ENCODE data around the gene RAPGEF6. TPM values are rescaled to one million over a fixed set of nuclear protein-coding genes. Genes with fewer than 3 reads are reported as not detected.

RAPGEF6 gene
- total RNA-seq, 4 donors from 2014 or later = 16.7 to 104 (median 22.6) TPM

- TF ChIP-seq POLR2A (IDR thresholded peaks at IDR 0.05) (no peak), CTCF (IDR thresholded peaks at IDR 0.05) (no peak)
- DNase-seq = no peak
- H3K27ac ChIP-seq = no peak overlapping the region
- no peak overlapping the region for H3K4me3 ChIP-seq
- H3K4me1 ChIP-seq = no peaks in the 10 kb centered on the region
- no peaks in the 10 kb centered on the region for H3K27me3 ChIP-seq
- peaks cover 0 to 9% (median 0%) of the 10 kb centered on the region in 4 donors for H3K9me3 ChIP-seq
- no peaks in the 10 kb centered on the region for H3K36me3 ChIP-seq
These were observed 63.3 kb downstream of the RAPGEF6 start for GRCh38 chr5:131571669-131572168.

DNA sequence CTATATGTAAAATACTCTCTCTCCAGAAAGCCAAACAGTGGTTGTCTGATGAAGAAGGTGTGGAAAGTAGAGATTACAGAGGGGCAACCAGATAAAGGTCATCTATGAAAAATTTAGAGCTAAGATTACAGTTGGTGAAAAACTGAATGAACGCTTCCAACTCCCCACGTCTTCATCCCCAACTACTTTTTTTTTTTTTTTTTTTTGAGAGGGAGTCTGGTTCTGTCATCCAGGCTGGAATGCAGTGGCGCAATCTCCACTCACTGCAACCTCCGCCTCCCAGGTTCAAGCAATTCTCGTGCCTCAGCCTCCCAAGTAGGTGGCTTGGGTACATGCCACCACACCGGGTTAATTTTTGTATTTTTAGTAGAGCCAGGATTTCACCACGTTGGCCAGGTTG is 64.3 kb downstream of the RAPGEF6 start:
- no peaks in the 10 kb centered on the region for H3K4me1 ChIP-seq
- no peak overlapping the region for H3K4me3 ChIP-seq
- no peak for DNase-seq
- no peaks in the 10 kb centered on the region for H3K36me3 ChIP-seq
- H3K27me3 ChIP-seq = no peaks in the 10 kb centered on the region
- no peak overlapping the region for H3K27ac ChIP-seq
- TF ChIP-seq CTCF (IDR thresholded peaks at IDR 0.05) (no peak), POLR2A (IDR thresholded peaks at IDR 0.05) (no peak)
- H3K9me3 ChIP-seq = peaks cover 0 to 9% (median 0%) of the 10 kb centered on the region in 4 donors

GRCh38 chr5:131564229-131564652 is 70.8 kb downstream of the RAPGEF6 start:
- no peak overlapping the region for H3K27ac ChIP-seq
- H3K9me3 ChIP-seq = no peaks in the 10 kb centered on the region
- DNase-seq = no peak
- H3K4me3 ChIP-seq = no peak overlapping the region
- no peaks in the 10 kb centered on the region for H3K27me3 ChIP-seq
- TF ChIP-seq POLR2A (IDR thresholded peaks at IDR 0.05) (no peak), CTCF (IDR thresholded peaks at IDR 0.05) (no peak)
- no peaks in the 10 kb centered on the region for H3K4me1 ChIP-seq
- H3K36me3 ChIP-seq = no peaks in the 10 kb centered on the region

DNA sequence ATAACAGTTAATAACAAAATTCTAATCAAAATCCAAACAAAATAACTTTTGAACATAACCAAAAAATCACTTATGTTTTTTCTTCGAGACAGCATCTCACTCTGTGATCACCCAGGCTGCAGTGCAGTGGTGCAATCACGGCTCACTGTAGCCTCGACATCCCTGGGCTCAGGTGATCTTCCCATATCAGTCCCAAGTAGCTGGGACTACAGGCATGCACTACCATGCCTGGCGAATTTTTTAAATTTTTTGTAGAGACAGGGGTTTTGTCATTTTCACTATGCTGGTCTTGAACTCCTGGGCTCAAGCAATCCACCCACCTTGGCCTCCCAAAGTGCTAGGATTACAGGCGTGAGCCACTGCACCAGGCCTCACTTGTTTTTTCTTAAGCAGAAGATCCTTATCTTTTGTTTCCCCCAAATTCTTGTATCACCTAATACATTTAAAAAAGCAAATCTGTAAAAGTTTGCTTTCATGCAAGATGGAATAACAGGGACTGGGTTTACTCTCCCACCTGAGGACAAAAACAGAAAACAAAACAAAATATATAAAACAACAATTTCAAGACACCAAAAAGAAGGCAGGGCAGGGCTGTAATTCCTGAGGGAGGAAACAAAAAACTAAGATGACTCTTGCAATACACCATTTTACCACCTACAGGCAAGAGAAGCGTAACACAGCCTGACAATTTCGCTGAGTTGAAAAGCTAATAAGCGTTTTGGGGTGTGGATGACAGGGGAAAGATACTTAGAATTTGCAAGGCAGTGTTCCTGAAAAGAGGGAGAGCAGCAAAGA is 71.4 kb downstream of the RAPGEF6 start:
- H3K9me3 ChIP-seq = no peaks in the 10 kb centered on the region
- no peak for TF ChIP-seq POLR2A (IDR thresholded peaks at IDR 0.05)
- TF ChIP-seq CTCF (IDR thresholded peaks at IDR 0.05) = no peak
- no peak overlapping the region for H3K4me3 ChIP-seq
- no peak overlapping the region for H3K27ac ChIP-seq
- no peaks in the 10 kb centered on the region for H3K27me3 ChIP-seq
- H3K4me1 ChIP-seq = no peaks in the 10 kb centered on the region
- no peaks in the 10 kb centered on the region for H3K36me3 ChIP-seq
- no peak for DNase-seq

DNA sequence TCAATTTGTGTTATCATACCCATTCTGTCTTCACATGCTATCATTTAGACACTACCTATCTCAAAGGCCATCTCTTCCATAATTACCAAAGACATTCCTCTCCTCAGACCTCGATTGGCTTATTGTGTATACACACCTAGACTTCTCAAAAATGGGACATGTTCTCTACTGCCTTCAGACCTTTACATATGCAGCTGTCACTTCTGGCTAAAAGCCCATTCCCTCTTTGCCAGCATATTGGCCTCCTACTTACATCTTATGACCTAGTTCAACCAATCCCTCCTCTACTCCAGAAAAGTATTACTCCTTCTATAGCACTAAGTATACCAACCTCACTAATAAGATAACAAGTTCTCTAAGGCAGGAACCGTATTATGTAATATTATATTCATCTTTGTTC is 84.4 kb downstream of the RAPGEF6 start:
- Histone ChIP-seq H3K9me3 (no peaks in the 10 kb centered on the region), H3K36me3 (peaks cover 0 to 6% (median 0%) of the 10 kb centered on the region in 3 donors), H3K4me3 (no peak overlapping the region), H3K4me1 (no peaks in the 10 kb centered on the region), H3K27ac (no peak overlapping the region), H3K27me3 (no peaks in the 10 kb centered on the region)
- TF ChIP-seq CTCF (IDR thresholded peaks at IDR 0.05) (no peak), POLR2A (IDR thresholded peaks at IDR 0.05) (no peak)
- DNase-seq = no peak
